OCI-LY3 (cell line): ENCODE measurements around the gene CHRM1.

Experiments
- EZH2phosphoT487 ChIP-seq: fragments of 200-600 bp; shearing (Covaris generic); IDR thresholded peaks from 2 replicates; pipeline ENCODE4 v1.6.1; 2018; ENCODE audit warnings: antibody characterized with exemption, mixed run types, low read depth
- TF ChIP-seq, protein P1 (sequence below): fragments of 200-600, 300-600 bp; sonication (generic); IDR thresholded peaks from 2 replicates; pipeline ENCODE4 v1.5.1; 2014; ENCODE audit warnings: antibody characterized with exemption, low read length, low read depth

DNA sequence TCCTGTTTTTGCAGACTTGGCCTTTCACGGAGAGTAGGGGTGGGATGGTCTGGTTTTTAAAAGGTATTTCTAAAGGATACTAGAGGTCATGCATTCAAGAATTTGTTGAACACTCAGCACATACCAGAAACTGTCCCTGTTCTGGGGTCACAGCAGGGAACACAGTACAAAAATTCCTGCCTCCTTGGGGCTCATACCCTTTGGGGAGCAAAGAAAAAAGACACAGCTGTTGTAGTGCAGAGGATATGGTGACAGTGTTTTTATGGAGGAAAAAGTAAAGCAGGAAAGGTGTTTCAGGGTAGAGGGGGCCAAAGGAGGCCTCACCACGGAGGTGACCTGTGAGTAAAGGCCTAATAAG, 32.1 kb downstream of the CHRM1 start:
- TF ChIP-seq, protein P1, sequence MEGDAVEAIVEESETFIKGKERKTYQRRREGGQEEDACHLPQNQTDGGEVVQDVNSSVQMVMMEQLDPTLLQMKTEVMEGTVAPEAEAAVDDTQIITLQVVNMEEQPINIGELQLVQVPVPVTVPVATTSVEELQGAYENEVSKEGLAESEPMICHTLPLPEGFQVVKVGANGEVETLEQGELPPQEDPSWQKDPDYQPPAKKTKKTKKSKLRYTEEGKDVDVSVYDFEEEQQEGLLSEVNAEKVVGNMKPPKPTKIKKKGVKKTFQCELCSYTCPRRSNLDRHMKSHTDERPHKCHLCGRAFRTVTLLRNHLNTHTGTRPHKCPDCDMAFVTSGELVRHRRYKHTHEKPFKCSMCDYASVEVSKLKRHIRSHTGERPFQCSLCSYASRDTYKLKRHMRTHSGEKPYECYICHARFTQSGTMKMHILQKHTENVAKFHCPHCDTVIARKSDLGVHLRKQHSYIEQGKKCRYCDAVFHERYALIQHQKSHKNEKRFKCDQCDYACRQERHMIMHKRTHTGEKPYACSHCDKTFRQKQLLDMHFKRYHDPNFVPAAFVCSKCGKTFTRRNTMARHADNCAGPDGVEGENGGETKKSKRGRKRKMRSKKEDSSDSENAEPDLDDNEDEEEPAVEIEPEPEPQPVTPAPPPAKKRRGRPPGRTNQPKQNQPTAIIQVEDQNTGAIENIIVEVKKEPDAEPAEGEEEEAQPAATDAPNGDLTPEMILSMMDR = no peak
- no peak for TF ChIP-seq EZH2phosphoT487
